ENCODE measurements around the gene SERF2. TPM values are rescaled to one million over a fixed set of nuclear protein-coding genes. Genes with fewer than 3 reads are reported as not detected.
"Not testable (repeated sequence)": the region's sequence is repeated elsewhere in the genome, so short reads cannot be mapped to it uniquely, and the experiment has no call there.

The SERF2 gene
- 1,336 TPM for polyA plus RNA-seq (2013, experiment 1 of 2)
- 1,339 TPM for polyA plus RNA-seq (2013, experiment 2 of 2)

DNA sequence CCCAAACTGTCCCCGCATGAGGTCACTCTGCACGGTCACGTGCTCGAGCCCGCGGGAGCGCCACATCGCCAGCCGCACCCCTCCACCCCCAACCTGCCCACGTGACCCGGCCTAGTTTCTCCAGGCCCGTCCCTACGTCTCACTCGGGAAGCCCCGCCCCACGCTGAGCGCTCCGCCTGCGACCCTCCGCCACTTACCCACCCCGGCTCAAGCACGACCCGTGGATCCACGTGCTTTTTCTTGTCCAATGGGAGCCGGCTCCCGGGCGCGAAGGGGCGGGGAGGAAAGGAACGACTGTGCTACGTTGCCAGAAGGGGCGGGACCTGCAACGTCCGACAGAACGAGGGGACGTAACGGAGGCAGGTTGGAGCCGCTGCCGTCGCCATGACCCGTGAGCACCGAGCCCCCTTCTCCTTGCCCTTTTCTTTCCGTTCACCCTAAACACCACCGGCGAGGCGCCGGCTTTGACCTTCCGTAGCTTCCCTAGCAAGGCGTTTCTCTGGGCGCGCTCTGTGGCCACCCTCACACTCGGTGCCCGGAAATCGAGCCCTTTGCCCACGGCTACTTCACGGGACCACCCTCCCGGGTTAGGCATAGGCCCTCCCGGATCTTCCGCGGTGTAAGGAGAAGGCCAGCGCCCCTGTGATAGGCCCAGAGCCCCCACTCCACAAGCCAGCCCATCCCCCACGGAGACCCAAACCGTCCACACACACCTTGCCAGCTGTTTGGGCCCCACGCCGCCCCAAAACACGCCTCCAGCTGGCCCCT is at the start of gene SERF2:
SERF2 (plus strand) TSS at position 328 of the 768 bp plus-strand sequence; CDS start at position 385, 57 bp downstream.
- H3K4me3 ChIP-seq (ENCODE audit: low read length): peak within 1 kb of the TSS; percentile 95

DNA sequence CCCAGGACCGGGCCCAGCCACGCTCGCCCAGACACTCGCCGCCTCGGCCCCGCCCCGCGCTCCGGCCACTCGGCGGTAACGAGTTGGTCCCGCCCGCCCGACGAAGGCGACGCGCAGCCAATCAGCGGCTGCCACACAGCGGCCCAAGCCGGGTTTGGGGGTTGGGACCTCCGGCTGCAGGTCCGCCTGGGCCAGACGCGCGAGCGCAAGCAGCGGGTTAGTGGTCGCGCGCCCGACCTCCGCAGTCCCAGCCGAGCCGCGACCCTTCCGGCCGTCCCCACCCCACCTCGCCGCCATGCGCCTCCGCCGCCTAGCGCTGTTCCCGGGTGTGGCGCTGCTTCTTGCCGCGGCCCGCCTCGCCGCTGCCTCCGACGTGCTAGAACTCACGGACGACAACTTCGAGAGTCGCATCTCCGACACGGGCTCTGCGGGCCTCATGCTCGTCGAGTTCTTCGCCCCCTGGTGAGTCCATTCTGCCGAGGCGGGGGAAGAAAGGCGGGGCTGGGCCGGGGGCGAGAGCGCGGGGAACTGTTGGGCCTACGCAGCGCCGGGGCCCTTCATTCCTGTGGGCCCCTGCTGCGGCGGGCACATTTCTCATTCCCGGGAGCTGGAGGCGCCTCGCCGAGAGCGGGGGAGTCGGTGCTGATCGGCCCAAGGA is 45.7 kb upstream of the SERF2 start, which contains the start of gene PDIA3:
PDIA3 (plus strand) TSS at position 194 of the 658 bp plus-strand sequence; CDS start at position 296, 102 bp downstream.
- H3K9ac ChIP-seq (ENCODE audit: low read length): peak within 1 kb of the TSS; percentile 88
- H3K79me2 ChIP-seq (ENCODE audit: control insufficient read depth, insufficient read depth, low read length): peaks cover 41% of the 10 kb centered on the region
- H2BK15ac ChIP-seq (replicated peaks; ENCODE audit: low read depth); H3K23ac ChIP-seq (ENCODE audit: low read length); H3K36me3 ChIP-seq (ENCODE audit: control insufficient read depth, insufficient read depth, low read length); H3K27me3 ChIP-seq (ENCODE audit: insufficient read depth, low read length, poor library complexity); H3K4me1 ChIP-seq (ENCODE audit: control insufficient read depth, low read depth, low read length); H3K79me1 ChIP-seq (ENCODE audit: low read length); H2BK5ac ChIP-seq (ENCODE audit: low read length); H2BK120ac ChIP-seq (ENCODE audit: low read depth, low read length); H2AK5ac ChIP-seq (ENCODE audit: low read length); H4K5ac ChIP-seq (ENCODE audit: low read length): not testable (repeated sequence)
- H3K4me2 ChIP-seq (ENCODE audit: low read length): peak within 1 kb of the TSS; percentile 14
- H3K27ac ChIP-seq (ENCODE audit: low read depth, low read length): peak within 1 kb of the TSS; percentile 94
- peak within 1 kb of the TSS; percentile 97 for H3K18ac ChIP-seq (ENCODE audit: low read length)
- no CpG with 5 or more reads among the region's 84 CpGs for WGBS (ENCODE audit: extremely low coverage, insufficient coverage, low lambda C conversion rate)
- H3K56ac ChIP-seq (ENCODE audit: low read length): peak within 1 kb of the TSS; percentile 92
- peak within 1 kb of the TSS; percentile 46 for H3K4me3 ChIP-seq (ENCODE audit: low read length)
- H4K8ac ChIP-seq (ENCODE audit: low read depth, low read length): peak within 1 kb of the TSS; percentile 98
- peak within 1 kb of the TSS; percentile 97 for H3K4ac ChIP-seq (ENCODE audit: low read depth, low read length)
- DNase-seq: peak; percentile 97

More for the DNA sequence above, at the start of gene SERF2:
- no peak within 1 kb of the TSS for H2BK15ac ChIP-seq (replicated peaks; ENCODE audit: low read depth)
- H3K79me2 ChIP-seq (ENCODE audit: control insufficient read depth, insufficient read depth, low read length): peaks cover 16% of the 10 kb centered on the region
- peak within 1 kb of the TSS; percentile 91 for H3K23ac ChIP-seq (ENCODE audit: low read length)
- H3K79me1 ChIP-seq (ENCODE audit: low read length): peaks cover 20% of the 10 kb centered on the region
- peaks cover 2% of the 10 kb centered on the region for H3K36me3 ChIP-seq (ENCODE audit: control insufficient read depth, insufficient read depth, low read length)
- peak within 1 kb of the TSS; percentile 95 for H3K4ac ChIP-seq (ENCODE audit: low read depth, low read length)
- peak within 1 kb of the TSS; percentile 95 for H2BK5ac ChIP-seq (ENCODE audit: low read length)
- H3K18ac ChIP-seq (ENCODE audit: low read length): peak within 1 kb of the TSS; percentile 78
- peak within 1 kb of the TSS; percentile 25 for H3K27ac ChIP-seq (ENCODE audit: low read depth, low read length)
- peak within 1 kb of the TSS; percentile 92 for H3K4me2 ChIP-seq (ENCODE audit: low read length)
- peak within 1 kb of the TSS; percentile 98 for H3K56ac ChIP-seq (ENCODE audit: low read length)
- peak within 1 kb of the TSS; percentile 99 for H3K9ac ChIP-seq (ENCODE audit: low read length)
- H4K5ac ChIP-seq (ENCODE audit: low read length): peak within 1 kb of the TSS; percentile 84
- H3K4me1 ChIP-seq (ENCODE audit: control insufficient read depth, low read depth, low read length): peaks cover 23% of the 10 kb centered on the region
- no CpG with 5 or more reads among the region's 66 CpGs for WGBS (ENCODE audit: extremely low coverage, insufficient coverage, low lambda C conversion rate)
- H2BK120ac ChIP-seq (ENCODE audit: low read depth, low read length): no peak within 1 kb of the TSS
- peak within 1 kb of the TSS; percentile 17 for H4K8ac ChIP-seq (ENCODE audit: low read depth, low read length)
- peak within 1 kb of the TSS; percentile 48 for H2AK5ac ChIP-seq (ENCODE audit: low read length)
- no peaks in the 10 kb centered on the region for H3K27me3 ChIP-seq (ENCODE audit: insufficient read depth, low read length, poor library complexity)
- peak; percentile 100 for DNase-seq

- not testable (repeated sequence) for H2BK15ac ChIP-seq (replicated peaks; ENCODE audit: low read depth); H4K8ac ChIP-seq (ENCODE audit: low read depth, low read length); H2BK120ac ChIP-seq (ENCODE audit: low read depth, low read length); H3K4me1 ChIP-seq (ENCODE audit: control insufficient read depth, low read depth, low read length); H3K36me3 ChIP-seq (ENCODE audit: control insufficient read depth, insufficient read depth, low read length); H4K5ac ChIP-seq (ENCODE audit: low read length); H3K23ac ChIP-seq (ENCODE audit: low read length); H2BK5ac ChIP-seq (ENCODE audit: low read length); H3K27me3 ChIP-seq (ENCODE audit: insufficient read depth, low read length, poor library complexity); H2AK5ac ChIP-seq (ENCODE audit: low read length); H3K79me1 ChIP-seq (ENCODE audit: low read length)
- Histone ChIP-seq H3K4ac (ENCODE audit: low read depth, low read length) (peak overlapping the region; percentile 88), H3K56ac (ENCODE audit: low read length) (peak overlapping the region; percentile 92), H3K9ac (ENCODE audit: low read length) (peak overlapping the region; percentile 88), H3K79me2 (ENCODE audit: control insufficient read depth, insufficient read depth, low read length) (peaks cover 47% of the 10 kb centered on the region), H3K4me2 (ENCODE audit: low read length) (peak overlapping the region; percentile 14), H3K4me3 (ENCODE audit: low read length) (peak overlapping the region; percentile 46), H3K18ac (ENCODE audit: low read length) (peak overlapping the region; percentile 97), H3K27ac (ENCODE audit: low read depth, low read length) (peak overlapping the region; percentile 94)
- no CpG with 5 or more reads among the region's 12 CpGs for WGBS (ENCODE audit: extremely low coverage, insufficient coverage, low lambda C conversion rate)
- DNase-seq: peak; percentile 28
These were observed 45.2 kb upstream of the SERF2 start for GRCh38 chr15:43746903-43747309.

- H3K79me2 ChIP-seq (ENCODE audit: control insufficient read depth, insufficient read depth, low read length): peaks cover 60% of the 10 kb centered on the region
These were observed 43.7 kb upstream of the SERF2 start for GRCh38 chr15:43748376-43748775.

GRCh38 chr15:43749690-43750345 is 42.3 kb upstream of the SERF2 start:
- H3K27me3 ChIP-seq (ENCODE audit: insufficient read depth, low read length, poor library complexity): no peaks in the 10 kb centered on the region
- peaks cover 4% of the 10 kb centered on the region for H3K4me1 ChIP-seq (ENCODE audit: control insufficient read depth, low read depth, low read length)
- peaks cover 4% of the 10 kb centered on the region for H3K79me1 ChIP-seq (ENCODE audit: low read length)
- H3K9ac ChIP-seq (ENCODE audit: low read length): no peak overlapping the region
- H3K56ac ChIP-seq (ENCODE audit: low read length): no peak overlapping the region
- no peak overlapping the region for H4K5ac ChIP-seq (ENCODE audit: low read length)
- no peak overlapping the region for H4K8ac ChIP-seq (ENCODE audit: low read depth, low read length)
- no peak overlapping the region for H2AK5ac ChIP-seq (ENCODE audit: low read length)
- H3K36me3 ChIP-seq (ENCODE audit: control insufficient read depth, insufficient read depth, low read length): no peaks in the 10 kb centered on the region
- no peak overlapping the region for H2BK5ac ChIP-seq (ENCODE audit: low read length)
- H3K4me3 ChIP-seq (ENCODE audit: low read length): no peak overlapping the region
- H3K18ac ChIP-seq (ENCODE audit: low read length): no peak overlapping the region
- WGBS (ENCODE audit: extremely low coverage, insufficient coverage, low lambda C conversion rate): no CpG with 5 or more reads among the region's 12 CpGs
- no peak overlapping the region for H3K27ac ChIP-seq (ENCODE audit: low read depth, low read length)
- H3K4me2 ChIP-seq (ENCODE audit: low read length): no peak overlapping the region
- H3K79me2 ChIP-seq (ENCODE audit: control insufficient read depth, insufficient read depth, low read length): peaks cover 68% of the 10 kb centered on the region
- H2BK120ac ChIP-seq (ENCODE audit: low read depth, low read length): no peak overlapping the region
- H3K4ac ChIP-seq (ENCODE audit: low read depth, low read length): no peak overlapping the region
- no peak for DNase-seq
- no peak overlapping the region for H2BK15ac ChIP-seq (replicated peaks; ENCODE audit: low read depth)
- H3K23ac ChIP-seq (ENCODE audit: low read length): no peak overlapping the region

More at GRCh38 chr15:43748376-43748775, 43.7 kb upstream of the SERF2 start:
- Histone ChIP-seq H2BK15ac (replicated peaks; ENCODE audit: low read depth) (no peak overlapping the region), H2BK120ac (ENCODE audit: low read depth, low read length) (no peak overlapping the region), H3K4me1 (ENCODE audit: control insufficient read depth, low read depth, low read length) (peaks cover 4% of the 10 kb centered on the region), H4K5ac (ENCODE audit: low read length) (no peak overlapping the region), H3K27me3 (ENCODE audit: insufficient read depth, low read length, poor library complexity) (no peaks in the 10 kb centered on the region), H4K8ac (ENCODE audit: low read depth, low read length) (no peak overlapping the region), H2BK5ac (ENCODE audit: low read length) (no peak overlapping the region), H3K4ac (ENCODE audit: low read depth, low read length) (no peak overlapping the region), H2AK5ac (ENCODE audit: low read length) (no peak overlapping the region), H3K4me3 (ENCODE audit: low read length) (no peak overlapping the region), H3K56ac (ENCODE audit: low read length) (peak overlapping the region; percentile 42), H3K9ac (ENCODE audit: low read length) (no peak overlapping the region), H3K79me1 (ENCODE audit: low read length) (peaks cover 3% of the 10 kb centered on the region), H3K27ac (ENCODE audit: low read depth, low read length) (no peak overlapping the region), H3K36me3 (ENCODE audit: control insufficient read depth, insufficient read depth, low read length) (no peaks in the 10 kb centered on the region), H3K18ac (ENCODE audit: low read length) (no peak overlapping the region), H3K23ac (ENCODE audit: low read length) (no peak overlapping the region), H3K4me2 (ENCODE audit: low read length) (no peak overlapping the region)
- WGBS (ENCODE audit: extremely low coverage, insufficient coverage, low lambda C conversion rate): no CpG with 5 or more reads among the region's 3 CpGs
- DNase-seq: no peak

Measured in mesendoderm (in vitro differentiated cells).